CD14-positive monocyte (primary cell): ENCODE measurements around the gene DGKB. TPM values are rescaled to one million over a fixed set of nuclear protein-coding genes. Genes with fewer than 3 reads are reported as not detected.

Experiments used
- DNase-seq, 3 donors: peaks; one replicate each; pipeline ENCODE4 v3.0.0-alpha.2; 2011 to 2022
- H2AFZ ChIP-seq: 2 replicates; pipeline ENCODE4 v1.6.0; 2012; ENCODE audit warnings: mild to moderate bottlenecking, low read depth, low read length, inconsistent platforms; ENCODE audit not compliant: insufficient read depth, poor library complexity, severe bottlenecking
- H3K27ac ChIP-seq, 2 donors: 1 replicate in 1 of 2; 2 replicates in 1 of 2; pipeline ENCODE4 v1.5.1; 2012 to 2013; ENCODE audit warnings: low read length in 2 of 2, control low read depth in 1 of 2, inconsistent platforms in 1 of 2, low read depth in 1 of 2, mild to moderate bottlenecking in 1 of 2
- H3K27me3 ChIP-seq, 2 donors: one replicate each; pipeline versions ENCODE4 v1.6.0 to v1.6.1; 2011 to 2013; ENCODE audit warnings: low read length in 2 of 2; ENCODE audit not compliant: control insufficient read depth in 2 of 2, insufficient read depth in 2 of 2
- H3K36me3 ChIP-seq, 2 donors: replicated peaks in 1 of 2; 1 replicate in 1 of 2; 2 replicates in 1 of 2; pipeline versions ENCODE4 v1.5.1 to v1.6.1; 2012 to 2013; ENCODE audit warnings: low read length in 2 of 2, control low read depth in 1 of 2, inconsistent platforms in 1 of 2, mild to moderate bottlenecking in 1 of 2; ENCODE audit not compliant: insufficient read depth in 2 of 2, control insufficient read depth in 1 of 2
- H3K4me1 ChIP-seq, 2 donors: 1 replicate in 1 of 2; 2 replicates in 1 of 2; pipeline versions ENCODE4 v1.5.1 to v1.6.1; 2012 to 2013; ENCODE audit warnings: low read length in 2 of 2, control low read depth in 1 of 2, inconsistent platforms in 1 of 2, mild to moderate bottlenecking in 1 of 2, moderate library complexity in 1 of 2; ENCODE audit not compliant: insufficient read depth in 2 of 2, control insufficient read depth in 1 of 2
- H3K4me2 ChIP-seq: replicated peaks from 2 replicates; pipeline ENCODE3; 2012; ENCODE audit warnings: low read length, moderate library complexity, mild to moderate bottlenecking; ENCODE audit not compliant: poor library complexity, severe bottlenecking; ENCODE audit errors: extremely low read depth
- H3K4me3 ChIP-seq, 3 experiments: fragments of 200-600 bp in 1 of 3; sonication (generic) in 1 of 3; replicated peaks in 1 of 3; 1 replicate in 2 of 3; 2 replicates in 1 of 3; pipeline ENCODE4 v1.5.1; 2011 to 2013; ENCODE audit warnings: low read length in 3 of 3, mild to moderate bottlenecking in 3 of 3, control low read depth in 2 of 3, low read depth in 2 of 3, inconsistent platforms in 1 of 3, moderate library complexity in 1 of 3
- H3K79me2 ChIP-seq: 2 replicates; pipeline ENCODE4 v1.6.0; 2012; ENCODE audit warnings: mild to moderate bottlenecking, control low read depth, inconsistent platforms, low read length, moderate library complexity; ENCODE audit not compliant: insufficient read depth
- H3K9ac ChIP-seq: 2 replicates; pipeline ENCODE4 v1.6.0; 2017; ENCODE audit warnings: low read length, mild to moderate bottlenecking; ENCODE audit not compliant: insufficient read depth, poor library complexity, severe bottlenecking
- H3K9me3 ChIP-seq, 2 donors: replicated peaks in 1 of 2; 1 replicate in 1 of 2; 2 replicates in 1 of 2; pipeline versions ENCODE4 v1.5.1 to v1.6.1; 2012 to 2013; ENCODE audit warnings: low read length in 2 of 2, control low read depth in 1 of 2; ENCODE audit not compliant: control insufficient read depth in 1 of 2, insufficient read depth in 1 of 2
- H4K20me1 ChIP-seq: 2 replicates; pipeline ENCODE4 v1.6.0; 2012; ENCODE audit warnings: mild to moderate bottlenecking, low read length, control low read depth, moderate library complexity; ENCODE audit not compliant: insufficient read depth
- H3K27ac Mint-ChIP-seq, 7 donors: one replicate each; pipeline ENCODE4 v1.8.0; 2020; ENCODE audit warnings: mild to moderate bottlenecking in 7 of 7, mixed read lengths in 7 of 7, moderate library complexity in 6 of 7, inconsistent platforms in 2 of 7
- H3K27me3 Mint-ChIP-seq, 3 donors: one replicate each; pipeline ENCODE4 v1.8.0; 2021 to 2022; ENCODE audit warnings: low read depth in 3 of 3, mild to moderate bottlenecking in 3 of 3, mixed read lengths in 3 of 3, moderate library complexity in 3 of 3, inconsistent platforms in 1 of 3
- H3K36me3 Mint-ChIP-seq, 2 donors: one replicate each; pipeline ENCODE4 v1.8.0; 2020; ENCODE audit warnings: mixed read lengths in 2 of 2, inconsistent platforms in 1 of 2, mild to moderate bottlenecking in 1 of 2
- H3K4me1 Mint-ChIP-seq: one replicate; pipeline ENCODE4 v1.8.0; 2020; ENCODE audit warnings: mild to moderate bottlenecking, mixed read lengths
- H3K4me3 Mint-ChIP-seq, 2 donors: one replicate each; pipeline ENCODE4 v1.8.0; 2020; ENCODE audit warnings: mild to moderate bottlenecking in 2 of 2, mixed read lengths in 2 of 2, moderate library complexity in 1 of 2
- H3K9me3 Mint-ChIP-seq, 7 donors: one replicate each; pipeline ENCODE4 v1.8.0; 2020 to 2022; ENCODE audit warnings: mixed read lengths in 7 of 7, mild to moderate bottlenecking in 6 of 7, moderate library complexity in 6 of 7, inconsistent platforms in 2 of 7
- CTCF ChIP-seq: fragments of 200-600 bp; IDR thresholded peaks from one replicate; pipeline ENCODE4 v1.8.0; 2022; ENCODE audit warnings: antibody characterized with exemption, mild to moderate bottlenecking
- WGBS: methylation state at CpG from one replicate; pipeline ENCODE4 v1.1.5; 2013; ENCODE audit warnings: missing lambda C conversion rate; ENCODE audit not compliant: insufficient coverage; 5-methylcytosine and 5-hydroxymethylcytosine counted together
- intact Hi-C, 2 donors: fragments of 100-400 bp; cut with micrococcal nuclease; formaldehyde crosslinking; loops; one replicate each; pipeline versions ENCODE4 v1.15.0 to v1.15.1; 2023
- polyA plus RNA-seq, 3 donors: library from polyadenylated mRNA; depleted of rRNA in 1 of 3; unstranded in 2 of 3; stranded (reverse) in 1 of 3; fragments of 300-500 nt in 2 of 3; fragments of >200 nt in 1 of 3; fragmentation: Illumina TruSeq in 2 of 3; gene quantifications; 1 replicate in 2 of 3; 2 replicates in 1 of 3; pipeline ENCODE4 v1.2.3, GENCODE V29; 2012 to 2021

Gene DGKB
- polyA plus RNA-seq, 3 donors, result not detected

- no peaks in the 10 kb centered on the region for H4K20me1 ChIP-seq
- H3K4me2 ChIP-seq, result no peak overlapping the region
- Mint-ChIP-seq H3K9me3 (peaks cover 0 to 10% (median 2%) of the 10 kb centered on the region in 7 donors), H3K36me3 (no peaks in the 10 kb centered on the region), H3K4me1 (no peaks in the 10 kb centered on the region), H3K27me3 (no peaks in the 10 kb centered on the region), H3K27ac (no peak overlapping the region), H3K4me3 (no peak overlapping the region)
- H3K9ac ChIP-seq, result no peak overlapping the region
- TF ChIP-seq CTCF, result no peak
- H3K79me2 ChIP-seq, result no peaks in the 10 kb centered on the region
- no peak overlapping the region for H2AFZ ChIP-seq
- no peak overlapping the region for H3K27ac ChIP-seq
- H3K36me3 ChIP-seq, result no peaks in the 10 kb centered on the region
- no peak for DNase-seq
- H3K4me3 ChIP-seq, result no peak overlapping the region
- intact Hi-C loops, result no loop called here
- H3K4me1 ChIP-seq, result no peaks in the 10 kb centered on the region
- H3K27me3 ChIP-seq, result no peaks in the 10 kb centered on the region
- H3K9me3 ChIP-seq, result peaks cover 9 to 19% of the 10 kb centered on the region in 2 donors
These were observed 319.0 kb downstream of the DGKB start for GRCh38 chr7:14583518-14583917.

- no peaks in the 10 kb centered on the region for H3K27me3 Mint-ChIP-seq
- DNase-seq, result no peak
- no peak overlapping the region for H3K4me3 ChIP-seq
- WGBS, result no CpG with 5 or more reads among the region's 4 CpGs
- no peaks in the 10 kb centered on the region for H3K79me2 ChIP-seq
- H4K20me1 ChIP-seq, result no peaks in the 10 kb centered on the region
- intact Hi-C loops, result no loop called here
- no peak overlapping the region for H2AFZ ChIP-seq
- no peak overlapping the region for H3K9ac ChIP-seq
- H3K4me1 Mint-ChIP-seq, result no peaks in the 10 kb centered on the region
- H3K4me1 ChIP-seq, result no peaks in the 10 kb centered on the region
- no peak overlapping the region for H3K27ac ChIP-seq
- no peaks in the 10 kb centered on the region for H3K27me3 ChIP-seq
- no peak overlapping the region for H3K27ac Mint-ChIP-seq
- TF ChIP-seq CTCF, result no peak
- no peak overlapping the region for H3K4me3 Mint-ChIP-seq
- no peaks in the 10 kb centered on the region for H3K36me3 ChIP-seq
- H3K4me2 ChIP-seq, result no peak overlapping the region
- peaks cover 0 to 12% (median 1%) of the 10 kb centered on the region in 7 donors for H3K9me3 Mint-ChIP-seq
- H3K36me3 Mint-ChIP-seq, result no peaks in the 10 kb centered on the region
- peaks cover 9 to 19% of the 10 kb centered on the region in 2 donors for H3K9me3 ChIP-seq
These were observed 320.5 kb downstream of the DGKB start for GRCh38 chr7:14582010-14582409.
